ENCODE results near the gene MRPL16. TPM values are rescaled to one million over a fixed set of nuclear protein-coding genes. Genes with fewer than 3 reads are reported as not detected.

MRPL16 gene
- total RNA-seq, 1 donor from 2014 or later, result 29.7 TPM

- TF ChIP-seq, protein P1, sequence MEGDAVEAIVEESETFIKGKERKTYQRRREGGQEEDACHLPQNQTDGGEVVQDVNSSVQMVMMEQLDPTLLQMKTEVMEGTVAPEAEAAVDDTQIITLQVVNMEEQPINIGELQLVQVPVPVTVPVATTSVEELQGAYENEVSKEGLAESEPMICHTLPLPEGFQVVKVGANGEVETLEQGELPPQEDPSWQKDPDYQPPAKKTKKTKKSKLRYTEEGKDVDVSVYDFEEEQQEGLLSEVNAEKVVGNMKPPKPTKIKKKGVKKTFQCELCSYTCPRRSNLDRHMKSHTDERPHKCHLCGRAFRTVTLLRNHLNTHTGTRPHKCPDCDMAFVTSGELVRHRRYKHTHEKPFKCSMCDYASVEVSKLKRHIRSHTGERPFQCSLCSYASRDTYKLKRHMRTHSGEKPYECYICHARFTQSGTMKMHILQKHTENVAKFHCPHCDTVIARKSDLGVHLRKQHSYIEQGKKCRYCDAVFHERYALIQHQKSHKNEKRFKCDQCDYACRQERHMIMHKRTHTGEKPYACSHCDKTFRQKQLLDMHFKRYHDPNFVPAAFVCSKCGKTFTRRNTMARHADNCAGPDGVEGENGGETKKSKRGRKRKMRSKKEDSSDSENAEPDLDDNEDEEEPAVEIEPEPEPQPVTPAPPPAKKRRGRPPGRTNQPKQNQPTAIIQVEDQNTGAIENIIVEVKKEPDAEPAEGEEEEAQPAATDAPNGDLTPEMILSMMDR (IDR thresholded peaks at IDR 0.05), result no peak
- no peak overlapping the region for H3K4me3 ChIP-seq
- peaks cover 61% of the 10 kb centered on the region for H3K4me1 ChIP-seq
- no peak for DNase-seq
- H3K27me3 ChIP-seq (ENCODE audit: low read depth), result no peaks in the 10 kb centered on the region
- H3K27ac ChIP-seq, result peak overlapping the region; percentile 74
- intact Hi-C loops (cut with DNase I), result no loop called here
- H3K9me3 ChIP-seq, result no peaks in the 10 kb centered on the region
- H3K36me3 ChIP-seq, result peaks cover 21% of the 10 kb centered on the region
- no peak for ATAC-seq
These were observed 39.0 kb downstream of the MRPL16 start for GRCh38 chr11:59771605-59772004.

- Histone ChIP-seq H3K27me3 (ENCODE audit: low read depth) (no peaks in the 10 kb centered on the region), H3K9me3 (no peaks in the 10 kb centered on the region), H3K36me3 (peaks cover 21% of the 10 kb centered on the region), H3K27ac (peak overlapping the region; percentile 19), H3K4me1 (peaks cover 61% of the 10 kb centered on the region), H3K4me3 (no peak overlapping the region)
- DNase-seq (no peak), ATAC-seq (no peak)
- TF ChIP-seq, protein P1 (IDR thresholded peaks at IDR 0.05), result no peak
- intact Hi-C loops (cut with DNase I), result no loop called here
These were observed 39.7 kb downstream of the MRPL16 start for GRCh38 chr11:59770869-59771268.

DNA sequence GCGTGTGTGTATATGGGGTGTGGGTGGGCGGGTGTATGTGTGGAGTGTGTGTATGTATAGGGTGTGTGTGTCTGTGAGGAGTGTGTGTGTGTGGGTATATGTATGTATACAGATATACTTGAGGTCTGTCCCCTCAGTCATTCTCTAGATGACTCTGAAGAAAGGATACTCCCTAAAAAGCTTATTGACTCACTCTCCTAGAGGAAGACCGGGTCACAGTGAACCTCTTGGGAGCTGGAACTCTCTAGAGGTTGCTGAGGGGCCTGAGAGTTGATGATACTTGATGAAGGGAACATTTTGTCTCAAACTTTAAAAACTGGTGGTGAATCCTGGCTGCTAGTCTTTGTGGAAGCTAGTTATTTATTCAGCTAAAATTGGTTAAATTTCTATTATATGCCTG is 40.3 kb downstream of the MRPL16 start:
- no peaks in the 10 kb centered on the region for H3K9me3 ChIP-seq
- peaks cover 65% of the 10 kb centered on the region for H3K4me1 ChIP-seq
- intact Hi-C loops (cut with DNase I), result no loop called here
- peaks cover 19% of the 10 kb centered on the region for H3K36me3 ChIP-seq
- no peak for DNase-seq
- no peak overlapping the region for H3K4me3 ChIP-seq
- TF ChIP-seq, protein P1 (IDR thresholded peaks at IDR 0.05), result no peak
- ATAC-seq, result peak in 1 of 2 donors; percentile 40
- no peaks in the 10 kb centered on the region for H3K27me3 ChIP-seq (ENCODE audit: low read depth)
- H3K27ac ChIP-seq, result peak overlapping the region; percentile 19

- ATAC-seq (no peak), DNase-seq (no peak)
- H3K36me3 ChIP-seq, result peaks cover 14% of the 10 kb centered on the region
- no peaks in the 10 kb centered on the region for H3K9me3 ChIP-seq
- no peak overlapping the region for H3K4me3 ChIP-seq
- TF ChIP-seq, protein P1 (IDR thresholded peaks at IDR 0.05), result no peak
- H3K4me1 ChIP-seq, result peaks cover 70% of the 10 kb centered on the region
- intact Hi-C loops (cut with DNase I), result no loop called here
- H3K27ac ChIP-seq, result no peak overlapping the region
- H3K27me3 ChIP-seq (ENCODE audit: low read depth), result no peaks in the 10 kb centered on the region
These were observed 40.8 kb downstream of the MRPL16 start for GRCh38 chr11:59769828-59770227.

GRCh38 chr11:59769111-59769510 is 41.5 kb downstream of the MRPL16 start:
- H3K4me1 ChIP-seq, result peaks cover 77% of the 10 kb centered on the region
- intact Hi-C loops (cut with DNase I), result no loop called here
- no peak overlapping the region for H3K4me3 ChIP-seq
- H3K9me3 ChIP-seq, result no peaks in the 10 kb centered on the region
- DNase-seq (no peak), ATAC-seq (no peak)
- no peak overlapping the region for H3K27ac ChIP-seq
- H3K27me3 ChIP-seq (ENCODE audit: low read depth), result no peaks in the 10 kb centered on the region
- TF ChIP-seq, protein P1 (IDR thresholded peaks at IDR 0.05), result no peak
- peaks cover 7% of the 10 kb centered on the region for H3K36me3 ChIP-seq

DNA sequence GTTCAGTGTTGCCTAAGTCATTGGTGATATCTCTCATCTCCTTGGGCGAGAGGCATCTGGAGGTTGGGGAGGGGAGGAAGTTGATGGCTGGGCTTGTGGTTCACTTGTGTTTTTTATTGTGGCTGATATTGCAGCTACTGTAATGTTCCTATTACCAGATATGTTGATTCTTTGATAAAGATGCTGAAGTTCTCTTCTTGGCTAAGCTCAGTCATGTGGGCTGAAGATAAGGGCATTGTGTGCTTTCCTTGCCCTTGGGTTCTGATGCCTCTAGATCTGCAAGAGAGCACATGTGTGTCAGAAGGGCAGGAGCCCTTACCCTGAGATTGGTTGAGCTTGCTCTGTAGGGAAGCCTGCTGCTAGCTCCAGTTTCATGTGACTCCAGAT is 43.4 kb downstream of the MRPL16 start:
- DNase-seq (no peak), ATAC-seq (peak; percentile 24 to 46)
- no peak overlapping the region for H3K27ac ChIP-seq
- intact Hi-C loops (cut with DNase I), result no loop called here
- H3K27me3 ChIP-seq (ENCODE audit: low read depth), result no peaks in the 10 kb centered on the region
- peaks cover 80% of the 10 kb centered on the region for H3K4me1 ChIP-seq
- H3K36me3 ChIP-seq, result no peaks in the 10 kb centered on the region
- TF ChIP-seq, protein P1 (IDR thresholded peaks at IDR 0.05), result no peak
- H3K9me3 ChIP-seq, result no peaks in the 10 kb centered on the region
- H3K4me3 ChIP-seq, result no peak overlapping the region
